ENCODE results near the gene TRIM49B. TPM values are rescaled to one million over a fixed set of nuclear protein-coding genes. Genes with fewer than 3 reads are reported as not detected.
A peak's percentile ranks its signal among the peaks of the same experiment; 100 is the strongest.
"Not testable (repeated sequence)": the region's sequence is repeated elsewhere in the genome, so short reads cannot be mapped to it uniquely, and the experiment has no call there.

The TRIM49B gene, protein sequence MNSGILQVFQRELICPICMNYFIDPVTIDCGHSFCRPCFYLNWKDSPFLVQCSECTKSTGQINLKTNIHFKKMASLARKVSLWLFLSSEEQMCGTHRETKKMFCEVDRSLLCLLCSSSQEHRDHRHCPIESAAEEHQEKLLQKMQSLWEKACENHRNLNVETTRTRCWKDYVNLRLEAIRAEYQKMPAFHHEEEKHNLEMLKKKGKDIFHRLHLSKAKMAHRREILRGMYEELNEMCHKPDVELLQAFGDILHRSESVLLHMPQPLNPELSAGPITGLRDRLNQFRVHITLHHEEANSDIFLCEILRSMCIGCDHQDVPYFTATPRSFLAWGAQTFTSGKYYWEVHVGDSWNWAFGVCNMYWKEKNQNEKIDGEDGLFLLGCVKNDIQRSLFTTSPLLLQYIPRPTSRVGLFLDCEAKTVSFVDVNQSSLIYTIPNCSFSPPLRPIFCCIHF
- under 1 TPM in 1 of 8 experiments, not detected in 7; 0.17 TPM for total RNA-seq

DNA sequence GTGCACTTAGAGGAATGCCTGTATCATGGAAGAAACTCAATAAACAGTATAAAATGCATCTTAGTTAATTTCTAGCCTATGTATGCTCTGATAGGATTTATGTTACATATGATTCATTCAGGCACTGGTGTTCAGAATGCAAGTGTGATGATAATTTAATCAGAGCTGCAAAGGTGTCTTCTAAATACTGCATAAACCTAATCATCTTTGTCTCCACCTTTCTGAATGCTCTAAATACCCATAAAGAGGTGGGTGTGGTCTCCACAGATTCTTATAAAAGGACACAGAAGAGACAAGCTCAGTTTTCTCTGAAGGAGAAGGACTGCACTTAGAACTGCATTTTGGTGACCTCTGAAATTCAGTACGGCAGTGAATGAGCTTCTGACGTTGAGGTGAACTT, at the start of gene TRIM49B:
TRIM49B (plus strand) TSS at position 301 of the 400 bp plus-strand sequence. CDS start 2,777 bp downstream, outside the sequence.
- in situ Hi-C loops (cut with MboI; ENCODE audit: low pct_unique_long_range_greater_than_20kb in 2 of 9, low sequenced_read_pairs in 9 of 9, unreplicated experiment in 9 of 9); H3K4me1 ChIP-seq (replicated peaks in 1 of 2); H3K4me3 ChIP-seq; ATAC-seq (replicated peaks in 6 of 8); H3K27ac ChIP-seq: not testable (repeated sequence)
- WGBS, 10 experiments = 80% methylated on average over 1 of the region's 2 CpGs; no CpG with 5 or more reads in 9 of the 10 experiments

DNA sequence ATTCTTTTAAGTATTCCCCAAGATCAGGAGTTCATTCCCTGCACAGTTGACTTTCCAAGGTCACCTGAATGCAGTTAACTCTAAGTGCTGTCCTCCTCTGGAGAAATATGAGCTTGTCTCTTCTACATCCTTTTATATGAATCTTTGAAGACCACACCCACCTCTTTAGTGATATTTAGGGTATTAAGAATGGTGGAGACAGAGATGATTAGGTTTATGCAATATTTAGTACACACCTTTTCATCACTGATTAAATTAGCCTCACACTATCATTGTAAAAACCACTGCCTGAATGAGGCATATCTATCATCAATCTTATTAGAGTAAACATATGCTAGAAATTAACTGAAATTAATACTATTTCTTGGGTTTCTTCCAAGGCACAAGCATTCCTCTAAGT, 44.8 kb upstream of the TRIM49B start, which contains the start of gene TRIM51G:
TRIM51G (minus strand) TSS at position 101 of the 400 bp plus-strand sequence. CDS start 2,190 bp downstream, outside the sequence.
- H3K27ac ChIP-seq; H3K4me1 ChIP-seq (replicated peaks in 1 of 2); in situ Hi-C loops (cut with MboI; ENCODE audit: low pct_unique_long_range_greater_than_20kb in 2 of 9, low sequenced_read_pairs in 9 of 9, unreplicated experiment in 9 of 9); H3K4me3 ChIP-seq; ATAC-seq (replicated peaks in 6 of 8): not testable (repeated sequence)

DNA sequence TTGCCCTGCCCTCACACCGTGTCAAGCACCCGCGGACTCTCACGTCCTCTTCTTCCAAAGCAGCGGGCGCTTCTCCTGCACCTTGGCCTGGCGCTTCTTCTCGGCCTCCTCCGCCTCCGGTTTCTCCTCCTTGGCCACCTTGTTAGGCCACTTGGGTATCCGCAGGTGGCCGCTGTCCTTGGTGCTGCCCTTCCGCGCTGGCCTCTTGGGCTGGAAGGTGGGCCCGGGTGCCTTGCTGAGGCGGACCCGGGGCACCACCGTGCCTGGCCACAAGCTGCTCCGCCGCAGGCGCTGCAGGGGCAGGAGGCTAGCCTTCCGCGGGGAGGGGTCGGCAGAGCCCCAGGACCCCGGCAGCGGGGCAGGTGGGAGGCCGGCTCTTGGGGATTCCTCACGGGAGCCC, 19.6 kb downstream of the TRIM49B start:
- H3K4me3 ChIP-seq; H3K27ac ChIP-seq; in situ Hi-C loops (cut with MboI; ENCODE audit: low pct_unique_long_range_greater_than_20kb in 2 of 9, low sequenced_read_pairs in 9 of 9, unreplicated experiment in 9 of 9); H3K4me1 ChIP-seq (replicated peaks in 1 of 2); ATAC-seq (replicated peaks in 6 of 8): not testable (repeated sequence)
- 20 to 56% methylated on average over 1 to 3 of the region's 28 CpGs; no CpG with 5 or more reads in 8 of the 10 experiments for WGBS, 10 experiments

DNA sequence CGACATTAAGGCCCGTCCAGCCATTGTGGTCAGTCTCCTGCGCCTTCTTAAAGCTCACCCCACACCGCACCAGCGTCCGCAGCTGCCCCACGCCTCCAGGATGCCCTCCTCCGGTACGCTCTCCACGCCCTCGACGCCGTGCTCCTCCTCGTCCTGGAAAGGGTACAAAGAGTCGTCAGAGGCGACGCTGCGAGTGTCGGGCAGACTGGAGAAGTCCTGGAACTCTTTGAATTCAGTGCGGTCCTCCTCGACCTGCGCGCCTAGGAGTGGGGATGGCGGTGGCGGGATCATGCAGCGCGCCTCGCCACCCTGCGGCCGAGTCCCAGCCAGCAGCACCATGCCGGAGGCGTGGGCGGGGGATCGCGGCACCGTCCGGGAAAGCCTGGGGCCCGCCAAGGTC, 21.2 kb downstream of the TRIM49B start:
- 90% methylated on average over 2 of the region's 38 CpGs; no CpG with 5 or more reads in 9 of the 10 experiments for WGBS, 10 experiments
- ATAC-seq (replicated peaks in 6 of 8); H3K4me3 ChIP-seq; in situ Hi-C loops (cut with MboI; ENCODE audit: low pct_unique_long_range_greater_than_20kb in 2 of 9, low sequenced_read_pairs in 9 of 9, unreplicated experiment in 9 of 9); H3K27ac ChIP-seq; H3K4me1 ChIP-seq (replicated peaks in 1 of 2): not testable (repeated sequence)

DNA sequence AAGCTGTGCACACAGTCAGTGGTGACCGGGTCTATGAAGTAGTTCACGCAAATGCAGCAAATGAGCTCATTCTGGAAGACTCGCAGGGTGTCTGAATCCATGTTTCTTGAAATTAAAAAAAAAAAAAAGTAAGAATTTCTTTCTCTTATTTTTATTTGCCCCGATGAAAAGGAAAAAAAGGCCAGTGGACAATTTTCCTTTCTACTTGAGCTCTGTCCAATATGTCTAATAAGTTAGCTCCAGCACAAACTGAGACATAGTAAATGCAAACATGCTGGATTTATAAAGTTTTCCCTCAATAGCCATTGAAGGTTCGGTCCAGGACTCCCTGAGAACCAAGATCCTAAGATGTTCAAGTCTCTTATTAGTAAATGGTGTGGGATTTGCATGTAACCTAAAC, 30.4 kb downstream of the TRIM49B start, which contains the start of gene TRIM64C:
TRIM64C (minus strand) TSS at position 101 of the 400 bp plus-strand sequence; CDS start at position 101, 0 bp downstream.
- 9 to 87% (median 61%) methylated on average over 1 to 5 of the region's 5 CpGs for WGBS, 10 experiments
- H3K4me1 ChIP-seq (replicated peaks in 1 of 2); ATAC-seq (replicated peaks in 6 of 8); H3K4me3 ChIP-seq; in situ Hi-C loops (cut with MboI; ENCODE audit: low pct_unique_long_range_greater_than_20kb in 2 of 9, low sequenced_read_pairs in 9 of 9, unreplicated experiment in 9 of 9); H3K27ac ChIP-seq: not testable (repeated sequence)

DNA sequence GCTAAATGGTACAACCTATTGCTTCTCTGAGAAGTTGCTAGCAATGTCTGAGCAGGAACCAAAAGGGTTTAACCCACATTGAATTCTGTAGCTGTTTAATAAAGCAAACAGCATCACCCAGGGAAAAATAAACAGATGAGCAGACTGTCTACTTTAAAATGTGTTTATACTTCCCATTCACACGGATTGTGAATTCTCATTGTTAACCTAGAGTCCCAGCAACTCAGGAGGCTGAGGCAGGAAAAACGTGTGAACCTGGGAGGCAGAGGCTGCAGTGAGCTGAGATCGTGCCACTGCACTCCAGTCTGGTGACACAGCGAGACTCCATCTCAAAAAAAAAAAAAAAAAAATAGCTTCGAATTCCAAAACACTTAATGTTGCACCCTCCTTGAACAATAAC, 41.3 kb downstream of the TRIM49B start:
- H3K4me1 ChIP-seq (replicated peaks in 1 of 2); H3K4me3 ChIP-seq; in situ Hi-C loops (cut with MboI; ENCODE audit: low pct_unique_long_range_greater_than_20kb in 2 of 9, low sequenced_read_pairs in 9 of 9, unreplicated experiment in 9 of 9); H3K27ac ChIP-seq: not testable (repeated sequence)
- 0 to 88% (median 36%) methylated on average over 1 to 5 of the region's 5 CpGs; no CpG with 5 or more reads in 1 of the 10 experiments for WGBS, 10 experiments
- peak in 1 of 8 experiments; percentile 73 for ATAC-seq (replicated peaks in 6 of 8)

Other genes starting within 250 kb of the TRIM49B start
- under 1 TPM in 1 of 8 experiments, not detected in 7; 0.28 TPM for gene TRIM51G, start 44.9 kb upstream of the TRIM49B start, total RNA-seq
- under 1 TPM in 2 of 8 experiments, not detected in 6; 0.14 to 0.19 TPM for gene TRIM64C, start 30.3 kb downstream of the TRIM49B start, total RNA-seq
- gene FOLH1, start 179.8 kb downstream of the TRIM49B start, total RNA-seq = 10 to 100 TPM in 1 of 8 experiments, 1 to 10 TPM in 6, under 1 TPM in 1; 0.97 to 28.1 (median 2.4) TPM